T-helper 2 cell treated with Interferon-gamma antibody and Interleukin-4, amounts not matched to agents 5 μg/mL and 100 μg/mL, for 36 hours (primary cell): ENCODE data around the gene VPS9D1.

Experiments
- DNase-seq: peaks from one replicate; pipeline ENCODE4 v3.0.0; 2021; ENCODE audit warnings: low spot score
- H3K27ac Mint-ChIP-seq: one replicate; pipeline ENCODE4 v1.8.0; 2021; ENCODE audit warnings: mild to moderate bottlenecking, mixed read lengths
- H3K27me3 Mint-ChIP-seq: one replicate; pipeline ENCODE4 v1.8.0; 2021; ENCODE audit warnings: low read depth, mixed read lengths
- H3K36me3 Mint-ChIP-seq: one replicate; pipeline ENCODE4 v1.8.0; 2021; ENCODE audit warnings: low read depth, mixed read lengths
- H3K4me1 Mint-ChIP-seq: one replicate; pipeline ENCODE4 v1.8.0; 2021; ENCODE audit warnings: low read depth, mixed read lengths
- H3K4me3 Mint-ChIP-seq: one replicate; pipeline ENCODE4 v1.8.0; 2022; ENCODE audit warnings: mild to moderate bottlenecking, moderate library complexity, mixed read lengths
- H3K9me3 Mint-ChIP-seq: one replicate; pipeline ENCODE4 v1.8.0; 2021; ENCODE audit warnings: mixed read lengths

The VPS9D1 gene, protein sequence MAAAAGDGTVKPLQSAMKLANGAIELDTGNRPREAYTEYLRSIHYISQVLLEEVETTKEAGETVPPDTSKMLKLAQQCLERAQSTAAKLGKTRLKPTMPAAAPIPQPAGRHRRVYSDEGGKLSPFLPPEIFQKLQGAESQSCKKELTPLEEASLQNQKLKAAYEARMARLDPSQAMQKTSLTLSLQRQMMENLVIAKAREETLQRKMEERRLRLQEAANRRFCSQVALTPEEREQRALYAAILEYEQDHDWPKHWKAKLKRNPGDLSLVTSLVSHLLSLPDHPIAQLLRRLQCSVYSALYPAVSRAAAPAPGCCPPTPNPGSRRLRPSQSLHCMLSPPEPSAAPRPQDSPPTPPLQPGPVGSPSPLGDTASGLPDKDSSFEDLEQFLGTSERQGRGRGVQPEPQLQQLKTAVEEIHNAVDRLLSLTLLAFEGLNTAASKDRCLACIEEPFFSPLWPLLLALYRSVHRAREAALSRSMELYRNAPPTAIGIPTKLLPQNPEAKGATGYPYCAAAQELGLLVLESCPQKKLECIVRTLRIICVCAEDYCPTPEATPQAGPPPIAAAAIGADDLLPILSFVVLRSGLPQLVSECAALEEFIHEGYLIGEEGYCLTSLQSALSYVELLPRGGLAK

DNA sequence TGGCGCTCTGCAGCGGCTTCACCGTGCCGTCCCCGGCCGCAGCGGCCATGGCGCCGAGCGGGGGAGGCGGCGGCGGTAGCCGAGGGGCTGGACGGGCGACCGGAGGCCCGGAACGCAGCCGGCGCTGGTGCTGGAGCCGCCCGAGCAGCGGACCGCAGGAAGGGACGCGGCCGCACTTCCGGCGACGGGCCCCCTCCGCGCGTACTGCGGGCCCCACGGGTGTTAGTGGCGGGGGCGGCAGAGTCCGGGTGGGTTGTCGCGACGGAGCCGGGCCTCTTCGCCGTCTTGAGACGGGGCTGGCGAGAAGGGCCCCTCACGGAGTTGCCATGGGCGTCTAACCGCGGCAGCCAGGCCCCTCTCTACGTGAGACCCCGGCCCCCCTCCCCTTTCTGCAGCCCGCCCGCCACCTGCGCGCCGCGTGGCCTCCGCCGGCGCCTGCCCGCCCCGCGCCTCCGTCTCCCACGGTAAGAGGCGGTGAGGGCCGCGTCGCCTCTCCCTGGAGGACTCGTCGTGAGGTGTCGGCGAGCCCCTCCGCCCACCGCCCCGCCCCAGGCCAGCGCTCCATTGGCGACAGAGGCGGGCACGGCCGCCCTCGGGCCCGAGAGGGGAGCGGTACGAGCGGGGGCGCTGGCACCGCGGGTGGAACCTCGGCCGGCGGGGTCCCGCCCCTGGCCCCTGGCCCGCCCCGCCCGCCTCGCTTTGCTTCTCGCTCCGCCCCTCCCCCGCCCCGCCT lies at the start of gene VPS9D1, which contains the start of gene ZNF276:
VPS9D1 (minus strand) TSS at position 86 of the 733 bp plus-strand sequence; CDS start at position 49, 37 bp downstream.
ZNF276 (plus strand) TSS at position 725 of the 733 bp plus-strand sequence. CDS start 104 bp downstream, outside the sequence.
- peak; percentile 83 for DNase-seq
- Mint-ChIP-seq H3K27ac (peak within 1 kb of the TSS; percentile 98), H3K4me1 (peaks cover 23% of the 10 kb centered on the region), H3K9me3 (no peaks in the 10 kb centered on the region), H3K4me3 (peak within 1 kb of the TSS; percentile 94), H3K36me3 (peaks cover 29% of the 10 kb centered on the region), H3K27me3 (no peaks in the 10 kb centered on the region)

DNA sequence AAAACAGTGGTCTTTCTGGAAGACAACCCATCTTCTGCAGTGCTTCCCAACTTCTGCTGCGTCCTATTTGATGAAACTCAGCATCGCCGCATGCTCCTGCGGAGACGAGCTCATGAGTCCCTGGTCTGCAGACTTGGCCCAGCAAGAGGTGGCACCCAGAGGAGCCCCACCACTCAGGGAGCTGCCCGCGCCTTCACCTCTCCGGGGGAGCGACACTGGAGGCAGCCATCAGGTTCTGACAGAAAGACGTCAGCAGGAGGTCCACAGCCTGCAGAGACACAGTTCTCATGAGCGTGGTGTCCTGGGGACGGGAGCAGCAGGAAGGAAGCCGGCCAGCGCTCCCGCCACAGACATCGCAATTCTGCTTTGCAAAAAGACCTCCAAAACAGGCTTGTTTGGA lies 49.7 kb upstream of the VPS9D1 start:
- no peaks in the 10 kb centered on the region for H3K27me3 Mint-ChIP-seq
- H3K36me3 Mint-ChIP-seq: peaks cover 54% of the 10 kb centered on the region
- H3K4me3 Mint-ChIP-seq: no peak overlapping the region
- H3K27ac Mint-ChIP-seq: no peak overlapping the region
- DNase-seq: no peak
- H3K9me3 Mint-ChIP-seq: no peaks in the 10 kb centered on the region
- peaks cover 4% of the 10 kb centered on the region for H3K4me1 Mint-ChIP-seq

DNA sequence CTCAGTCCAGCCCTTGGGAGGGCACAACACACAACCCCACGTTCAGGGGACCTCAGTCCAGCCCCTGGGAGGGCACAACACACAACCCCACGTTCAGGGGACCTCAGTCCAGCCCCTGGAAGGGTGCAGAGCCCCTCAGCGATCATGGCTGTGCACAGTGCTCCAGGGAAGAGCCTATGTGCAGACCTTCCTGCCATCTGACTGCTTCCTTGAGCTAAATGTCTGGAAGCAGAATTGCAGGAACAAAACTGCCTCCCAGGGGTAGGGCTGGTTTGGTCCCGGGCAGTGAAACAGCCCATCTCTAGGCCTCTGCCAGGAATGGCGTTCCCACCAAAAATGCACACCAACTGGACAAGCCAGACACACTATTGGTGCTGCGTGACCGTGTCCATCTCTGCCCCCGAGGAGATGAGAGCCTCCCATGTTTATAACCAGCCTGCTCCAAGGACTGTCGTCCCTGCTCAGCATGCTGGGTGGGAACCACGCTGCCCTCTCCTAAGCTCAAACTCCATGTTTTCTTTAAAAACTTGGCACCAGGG lies 44.7 kb upstream of the VPS9D1 start:
- DNase-seq: no peak
- peaks cover 56% of the 10 kb centered on the region for H3K36me3 Mint-ChIP-seq
- H3K4me1 Mint-ChIP-seq: peaks cover 30% of the 10 kb centered on the region

DNA sequence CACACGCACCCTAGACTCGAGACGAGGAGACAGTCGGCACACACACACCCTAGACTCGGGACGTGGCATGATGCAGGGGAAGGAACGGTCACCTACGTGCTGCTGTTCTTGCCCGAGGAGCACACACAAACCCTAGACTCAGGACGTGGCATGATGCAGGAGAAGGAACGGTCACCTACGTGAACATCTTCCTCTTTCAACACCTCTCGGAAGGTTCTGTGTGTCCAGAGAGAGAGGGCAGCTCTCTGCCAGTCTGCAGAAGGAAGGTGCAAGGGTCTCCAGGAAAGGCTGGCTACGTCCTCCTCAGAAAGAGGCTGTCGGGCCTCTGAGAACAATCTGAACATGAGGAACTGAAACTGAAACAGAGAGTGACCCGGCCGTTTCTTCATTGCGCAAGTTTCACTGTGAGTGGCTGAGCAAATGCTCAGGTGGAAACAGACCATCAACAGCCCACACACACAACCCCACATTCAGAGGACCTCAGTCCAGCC lies 44.1 kb upstream of the VPS9D1 start:
- peak; percentile 24 for DNase-seq
- Mint-ChIP-seq H3K9me3 (no peaks in the 10 kb centered on the region), H3K4me1 (peaks cover 30% of the 10 kb centered on the region)

More for the DNA sequence above, 44.7 kb upstream of the VPS9D1 start:
- Mint-ChIP-seq H3K9me3 (no peaks in the 10 kb centered on the region), H3K27ac (peak overlapping the region; percentile 87), H3K27me3 (no peaks in the 10 kb centered on the region), H3K4me3 (peak overlapping the region; percentile 75)

DNA sequence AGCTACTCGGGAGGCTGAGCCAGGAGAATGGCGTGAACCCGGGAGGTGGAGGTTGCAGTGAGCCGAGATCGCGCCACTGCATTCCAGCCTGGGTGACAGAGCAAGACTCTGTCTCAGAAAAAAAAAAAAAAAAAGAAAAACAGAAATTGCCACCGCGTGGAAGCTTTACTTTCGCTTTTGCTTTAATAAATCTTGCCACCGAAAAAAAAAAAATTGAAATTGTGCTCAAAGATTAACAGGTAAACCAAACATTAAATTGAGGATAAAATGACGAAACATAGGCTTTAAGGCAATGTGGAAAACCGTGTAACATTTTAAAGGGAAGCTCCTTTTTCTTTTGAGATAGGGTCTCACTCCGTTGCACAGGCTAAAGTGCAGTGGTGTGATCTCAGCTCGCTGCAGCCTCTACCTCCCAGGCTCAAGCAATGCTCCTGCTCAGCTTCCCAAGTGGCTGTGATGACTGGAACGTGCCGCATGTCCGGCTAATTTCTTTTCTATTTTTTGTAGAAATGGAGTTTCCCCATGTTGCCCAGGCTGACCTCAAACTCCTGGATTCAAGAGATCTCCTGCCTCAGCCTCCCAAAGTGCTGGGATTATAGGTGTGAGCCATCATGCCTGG lies 40.7 kb upstream of the VPS9D1 start:
- H3K4me3 Mint-ChIP-seq: peak overlapping the region; percentile 83
- H3K9me3 Mint-ChIP-seq: no peaks in the 10 kb centered on the region
- DNase-seq: no peak
- peaks cover 59% of the 10 kb centered on the region for H3K36me3 Mint-ChIP-seq
- H3K4me1 Mint-ChIP-seq: peaks cover 30% of the 10 kb centered on the region
- no peaks in the 10 kb centered on the region for H3K27me3 Mint-ChIP-seq
- H3K27ac Mint-ChIP-seq: peak overlapping the region; percentile 91

More for the DNA sequence above, 44.1 kb upstream of the VPS9D1 start:
- no peaks in the 10 kb centered on the region for H3K27me3 Mint-ChIP-seq
- H3K27ac Mint-ChIP-seq: peak overlapping the region; percentile 87
- H3K36me3 Mint-ChIP-seq: peaks cover 57% of the 10 kb centered on the region
- peak overlapping the region; percentile 75 for H3K4me3 Mint-ChIP-seq

DNA sequence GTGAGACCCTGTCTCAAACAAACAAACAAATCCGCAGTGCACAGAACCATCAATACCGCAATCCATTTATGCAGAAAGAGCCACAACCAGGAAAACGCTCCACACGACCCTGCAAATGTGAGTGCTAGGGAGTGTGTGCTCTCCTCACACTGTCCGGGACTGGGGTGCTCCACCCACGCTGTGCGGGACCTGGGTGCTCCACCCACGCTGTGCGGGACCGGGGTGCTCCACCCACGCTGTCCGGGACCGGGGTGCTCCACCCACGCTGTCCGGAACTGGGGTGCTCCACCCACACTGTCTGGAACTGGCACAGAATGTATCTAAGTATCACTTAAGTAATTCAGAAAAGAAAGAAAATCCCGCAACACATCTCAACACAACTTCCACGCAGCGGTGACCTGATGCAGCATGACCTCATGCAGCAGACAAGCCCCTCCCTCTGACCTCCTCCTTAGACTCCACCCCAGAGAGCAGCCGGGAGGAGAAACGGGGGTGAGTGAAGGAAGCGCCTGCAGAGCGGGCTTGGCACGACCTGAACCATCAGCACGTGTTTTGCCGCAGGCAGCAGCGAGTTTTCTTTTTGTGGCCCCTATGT lies 39.1 kb upstream of the VPS9D1 start:
- no peaks in the 10 kb centered on the region for H3K9me3 Mint-ChIP-seq
- DNase-seq: no peak
- H3K4me1 Mint-ChIP-seq: peaks cover 21% of the 10 kb centered on the region
- peak overlapping the region; percentile 91 for H3K27ac Mint-ChIP-seq
- no peaks in the 10 kb centered on the region for H3K27me3 Mint-ChIP-seq
- H3K4me3 Mint-ChIP-seq: no peak overlapping the region
- H3K36me3 Mint-ChIP-seq: peaks cover 61% of the 10 kb centered on the region

DNA sequence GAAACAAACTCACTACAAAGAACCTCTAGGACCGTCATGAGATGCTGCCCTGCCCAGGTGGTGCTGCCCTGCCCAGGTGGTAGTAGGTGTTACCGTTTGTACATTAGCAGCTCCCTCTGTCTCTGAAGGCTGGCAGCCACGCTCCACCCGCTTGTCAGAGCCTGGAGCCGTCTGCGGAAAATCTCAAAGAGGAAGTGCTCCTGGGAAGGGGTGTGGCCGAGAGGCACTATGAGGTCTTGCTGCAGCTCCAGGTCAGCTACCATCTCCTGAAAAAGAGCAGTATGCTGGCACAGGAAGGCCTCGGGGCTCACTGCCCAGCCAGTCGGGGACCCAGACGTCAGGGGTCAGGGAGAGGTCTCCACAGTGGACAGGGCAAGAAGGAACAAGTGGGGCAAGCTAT lies 28.9 kb upstream of the VPS9D1 start:
- peaks cover 4% of the 10 kb centered on the region for H3K4me1 Mint-ChIP-seq
- no peak overlapping the region for H3K4me3 Mint-ChIP-seq
- H3K36me3 Mint-ChIP-seq: peaks cover 42% of the 10 kb centered on the region
- DNase-seq: no peak
- H3K27me3 Mint-ChIP-seq: no peaks in the 10 kb centered on the region
- no peaks in the 10 kb centered on the region for H3K9me3 Mint-ChIP-seq
- H3K27ac Mint-ChIP-seq: no peak overlapping the region

DNA sequence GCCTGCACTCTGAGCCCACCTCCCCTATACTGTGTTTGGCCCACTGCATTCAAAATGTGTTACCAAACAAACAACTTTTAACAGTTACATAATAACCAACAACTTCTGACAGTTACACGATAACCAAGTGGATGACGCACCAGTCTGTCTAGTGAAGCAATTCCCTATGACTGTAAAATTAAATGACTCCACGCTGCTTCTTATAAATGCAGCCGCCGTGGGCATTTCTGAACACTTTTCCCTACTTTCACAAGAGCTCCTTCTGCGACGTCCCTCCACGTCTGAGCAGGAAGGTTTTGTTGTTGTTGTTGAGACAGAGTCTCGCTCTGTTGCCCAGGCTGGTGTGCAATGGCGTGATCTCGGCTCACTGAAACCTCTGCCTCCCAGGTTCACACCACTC lies 28.2 kb upstream of the VPS9D1 start:
- H3K4me1 Mint-ChIP-seq: peaks cover 4% of the 10 kb centered on the region
- H3K27ac Mint-ChIP-seq: no peak overlapping the region
- no peak for DNase-seq
- peaks cover 46% of the 10 kb centered on the region for H3K36me3 Mint-ChIP-seq
- H3K27me3 Mint-ChIP-seq: no peaks in the 10 kb centered on the region
- no peak overlapping the region for H3K4me3 Mint-ChIP-seq
- no peaks in the 10 kb centered on the region for H3K9me3 Mint-ChIP-seq

DNA sequence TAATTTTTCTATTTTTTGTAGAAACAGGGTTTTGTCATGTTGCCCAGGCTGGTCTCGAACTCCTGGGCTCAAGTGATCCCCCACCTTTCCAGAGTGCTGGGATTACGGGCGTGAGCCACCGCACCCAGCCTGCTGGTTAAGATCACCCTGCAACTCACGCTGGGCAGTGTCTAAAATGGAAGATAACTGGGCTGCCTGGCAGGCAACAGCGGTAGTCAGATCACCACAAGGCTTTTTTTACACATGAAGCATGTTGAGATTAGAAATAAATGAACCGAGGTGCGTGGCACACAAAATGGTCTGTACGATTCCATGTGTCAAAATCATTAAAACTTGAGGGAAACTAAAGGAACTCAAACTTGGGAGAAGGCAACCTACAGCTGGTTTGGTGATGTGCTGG lies 27.4 kb upstream of the VPS9D1 start:
- Mint-ChIP-seq H3K36me3 (peaks cover 45% of the 10 kb centered on the region), H3K27ac (no peak overlapping the region), H3K4me3 (no peak overlapping the region), H3K27me3 (no peaks in the 10 kb centered on the region), H3K9me3 (no peaks in the 10 kb centered on the region), H3K4me1 (peaks cover 4% of the 10 kb centered on the region)
- DNase-seq: no peak

DNA sequence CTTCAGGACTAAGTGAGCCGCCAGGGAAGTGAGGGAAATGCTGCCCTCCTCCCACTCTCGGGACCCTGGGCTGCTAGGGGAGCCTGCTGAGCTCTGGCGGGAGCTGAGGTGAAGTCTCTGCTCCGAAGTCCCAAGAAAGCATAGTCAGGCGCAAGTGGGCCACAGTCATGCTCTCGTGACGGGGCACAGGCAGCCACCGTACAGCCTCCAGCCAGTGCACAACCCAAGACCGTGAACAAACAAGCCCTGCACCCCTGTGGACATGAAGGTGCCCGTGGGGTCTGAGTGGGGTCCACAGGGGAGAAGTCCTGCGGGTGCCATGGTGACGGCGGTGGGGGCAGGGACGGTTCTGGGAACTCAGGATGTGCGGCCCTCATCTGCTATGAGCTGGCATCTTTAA lies 25.3 kb upstream of the VPS9D1 start:
- H3K36me3 Mint-ChIP-seq: peaks cover 44% of the 10 kb centered on the region
- no peak overlapping the region for H3K4me3 Mint-ChIP-seq
- H3K27me3 Mint-ChIP-seq: no peaks in the 10 kb centered on the region
- H3K4me1 Mint-ChIP-seq: peaks cover 4% of the 10 kb centered on the region
- no peak overlapping the region for H3K27ac Mint-ChIP-seq
- no peaks in the 10 kb centered on the region for H3K9me3 Mint-ChIP-seq
- DNase-seq: no peak

DNA sequence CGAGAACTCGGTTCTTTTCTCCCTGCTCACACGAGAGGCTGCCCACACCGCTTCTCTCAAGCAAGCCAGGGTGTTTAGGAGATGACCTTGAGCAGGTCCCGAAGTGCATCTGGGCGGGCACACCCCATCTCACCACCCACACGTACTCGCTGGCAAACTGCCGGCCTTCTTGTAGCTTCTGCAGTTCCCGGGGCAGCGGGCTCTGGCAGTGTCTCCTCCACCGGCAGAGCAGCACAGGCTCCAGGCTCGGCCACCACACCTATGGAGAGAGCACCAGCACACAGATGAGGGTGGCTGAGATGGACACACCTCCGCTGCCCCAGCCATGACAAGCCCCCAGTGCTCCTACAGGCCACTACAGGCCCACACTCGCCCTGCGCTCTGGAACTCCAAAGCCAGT lies 24.1 kb upstream of the VPS9D1 start:
- Mint-ChIP-seq H3K4me1 (peaks cover 3% of the 10 kb centered on the region), H3K27me3 (no peaks in the 10 kb centered on the region), H3K4me3 (no peak overlapping the region), H3K9me3 (no peaks in the 10 kb centered on the region), H3K36me3 (peaks cover 43% of the 10 kb centered on the region), H3K27ac (no peak overlapping the region)
- no peak for DNase-seq

DNA sequence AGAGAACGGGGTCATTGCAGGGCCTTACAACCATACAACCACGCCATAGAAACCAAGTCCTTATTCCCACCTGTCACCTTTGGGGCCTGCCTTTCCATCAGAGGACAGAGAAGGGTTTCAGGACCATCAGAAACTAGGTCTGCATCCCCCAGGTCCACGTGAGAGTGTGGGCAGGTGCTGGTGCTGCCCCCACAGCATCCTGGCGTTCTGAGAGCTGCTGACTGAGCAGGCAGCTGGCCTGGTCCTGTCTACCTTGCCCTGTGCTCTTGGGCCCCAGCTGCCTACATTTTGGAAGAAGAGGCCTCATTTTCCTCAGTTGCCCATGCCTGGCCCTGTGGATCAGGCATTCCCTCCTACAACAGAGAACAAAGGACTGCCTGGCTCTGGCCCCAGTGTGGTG lies 22.2 kb upstream of the VPS9D1 start:
- H3K4me3 Mint-ChIP-seq: no peak overlapping the region
- H3K27ac Mint-ChIP-seq: peak overlapping the region; percentile 36
- peaks cover under 1% of the 10 kb centered on the region for H3K4me1 Mint-ChIP-seq
- no peaks in the 10 kb centered on the region for H3K9me3 Mint-ChIP-seq
- peaks cover 47% of the 10 kb centered on the region for H3K36me3 Mint-ChIP-seq
- DNase-seq: no peak
- no peaks in the 10 kb centered on the region for H3K27me3 Mint-ChIP-seq
